Endodermal cell (in vitro differentiated cells): ENCODE data around the gene EIF5A. TPM values are rescaled to one million over a fixed set of nuclear protein-coding genes. Genes with fewer than 3 reads are reported as not detected.

ENCODE experiments used
- DNase-seq: peaks from one replicate; pipeline ENCODE4 v3.0.0-alpha.2; 2017
- H3K27ac ChIP-seq: 2 replicates; pipeline ENCODE4 v1.5.1; 2013; ENCODE audit warnings: mild to moderate bottlenecking, low read depth, low read length, moderate library complexity
- H3K27me3 ChIP-seq: 2 replicates; pipeline ENCODE4 v1.6.1; 2013; ENCODE audit warnings: mild to moderate bottlenecking, low read length, moderate library complexity; ENCODE audit not compliant: insufficient read depth, control insufficient read depth, poor library complexity, severe bottlenecking
- H3K36me3 ChIP-seq: 2 replicates; pipeline ENCODE4 v1.7.0; 2013; ENCODE audit warnings: mild to moderate bottlenecking, low read length, moderate library complexity; ENCODE audit not compliant: control insufficient read depth, insufficient read depth
- H3K4me1 ChIP-seq: one replicate; pipeline ENCODE4 v1.7.0; 2013; ENCODE audit warnings: low read length; ENCODE audit not compliant: control insufficient read depth, insufficient read depth
- H3K4me3 ChIP-seq: 2 replicates; pipeline ENCODE4 v1.5.1; 2013; ENCODE audit warnings: mild to moderate bottlenecking, low read length, moderate library complexity
- H3K9ac ChIP-seq: 2 replicates; pipeline ENCODE4 v1.6.1; 2013; ENCODE audit warnings: mild to moderate bottlenecking, low read length, moderate library complexity; ENCODE audit not compliant: poor library complexity, severe bottlenecking; ENCODE audit errors: extremely low read depth
- H3K9me3 ChIP-seq: 2 replicates; pipeline ENCODE4 v1.6.1; 2013; ENCODE audit warnings: mild to moderate bottlenecking, low read length, moderate library complexity; ENCODE audit not compliant: control insufficient read depth
- H3K27ac Mint-ChIP-seq: 2 replicates; pipeline ENCODE4 v1.8.0; 2020; ENCODE audit warnings: mixed read lengths
- H3K27me3 Mint-ChIP-seq: 2 replicates; pipeline ENCODE4 v1.8.0; 2021; ENCODE audit warnings: mild to moderate bottlenecking, mixed read lengths; ENCODE audit not compliant: insufficient read depth
- H3K36me3 Mint-ChIP-seq: 2 replicates; pipeline ENCODE4 v1.8.0; 2020; ENCODE audit warnings: low read depth, mixed read lengths
- H3K4me1 Mint-ChIP-seq: 2 replicates; pipeline ENCODE4 v1.8.0; 2020; ENCODE audit warnings: mixed read lengths
- H3K4me3 Mint-ChIP-seq: 2 replicates; pipeline ENCODE4 v1.8.0; 2020; ENCODE audit warnings: mild to moderate bottlenecking, moderate library complexity, mixed read lengths
- H3K9me3 Mint-ChIP-seq: 2 replicates; pipeline ENCODE4 v1.8.0; 2020; ENCODE audit warnings: mild to moderate bottlenecking, mixed read lengths
- WGBS, 2 experiments: methylation state at CpG; one replicate each; pipeline versions ENCODE4 v1.1.5 to v1.1.7; 2013; ENCODE audit warnings: missing lambda C conversion rate in 2 of 2, mixed read lengths in 1 of 2; ENCODE audit not compliant: insufficient coverage in 1 of 2, insufficient read length in 1 of 2; 5-methylcytosine and 5-hydroxymethylcytosine counted together
- total RNA-seq, 2 donors: library from RNA; stranded (reverse); fragmentation: NEBNext Ultra II Directional in 1 of 2; extraction: Animal tissue kit (Norgen Biotek cat#: 25700) in 1 of 2; gene quantifications; 2 replicates in 1 of 2; 3 replicates in 1 of 2; pipeline ENCODE4 v1.2.1, GENCODE V29; 2021
- TF ChIP-seq, protein P1 (sequence below): fragments of 200-600 bp; sonication (generic); conservative IDR thresholded peaks from 2 replicates; pipeline ENCODE4 v1.5.0; 2021; ENCODE audit warnings: antibody characterized with exemption, mild to moderate bottlenecking

EIF5A gene
- total RNA-seq, 2 donors from 2014 or later: 488 to 556 TPM

DNA sequence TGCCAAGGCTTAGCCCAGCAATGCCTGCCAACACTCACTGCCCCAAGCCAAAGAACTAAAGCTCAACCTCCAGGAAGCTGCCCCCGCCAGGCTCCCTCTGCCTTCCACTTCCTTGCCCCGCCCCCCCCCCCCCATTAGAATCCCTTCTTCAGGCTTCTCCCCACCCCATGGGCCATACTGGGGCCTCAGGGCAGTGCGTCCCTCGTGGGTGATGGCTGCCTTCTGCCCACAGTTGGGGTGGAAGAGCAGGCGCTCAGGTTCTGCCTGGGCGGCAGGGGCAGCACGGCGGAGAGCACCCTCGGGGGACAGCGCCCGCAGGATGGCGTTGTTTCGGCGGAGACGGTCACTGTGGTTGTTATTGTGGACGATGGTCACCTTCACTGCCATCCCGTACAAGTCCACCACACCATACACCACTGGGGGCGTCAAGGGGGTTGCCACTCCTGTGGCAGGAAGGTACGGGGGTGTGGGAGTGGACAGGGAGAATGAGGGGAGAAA, 17.7 kb downstream of the EIF5A start:
- TF ChIP-seq, protein P1, sequence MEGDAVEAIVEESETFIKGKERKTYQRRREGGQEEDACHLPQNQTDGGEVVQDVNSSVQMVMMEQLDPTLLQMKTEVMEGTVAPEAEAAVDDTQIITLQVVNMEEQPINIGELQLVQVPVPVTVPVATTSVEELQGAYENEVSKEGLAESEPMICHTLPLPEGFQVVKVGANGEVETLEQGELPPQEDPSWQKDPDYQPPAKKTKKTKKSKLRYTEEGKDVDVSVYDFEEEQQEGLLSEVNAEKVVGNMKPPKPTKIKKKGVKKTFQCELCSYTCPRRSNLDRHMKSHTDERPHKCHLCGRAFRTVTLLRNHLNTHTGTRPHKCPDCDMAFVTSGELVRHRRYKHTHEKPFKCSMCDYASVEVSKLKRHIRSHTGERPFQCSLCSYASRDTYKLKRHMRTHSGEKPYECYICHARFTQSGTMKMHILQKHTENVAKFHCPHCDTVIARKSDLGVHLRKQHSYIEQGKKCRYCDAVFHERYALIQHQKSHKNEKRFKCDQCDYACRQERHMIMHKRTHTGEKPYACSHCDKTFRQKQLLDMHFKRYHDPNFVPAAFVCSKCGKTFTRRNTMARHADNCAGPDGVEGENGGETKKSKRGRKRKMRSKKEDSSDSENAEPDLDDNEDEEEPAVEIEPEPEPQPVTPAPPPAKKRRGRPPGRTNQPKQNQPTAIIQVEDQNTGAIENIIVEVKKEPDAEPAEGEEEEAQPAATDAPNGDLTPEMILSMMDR: no peak
- no peaks in the 10 kb centered on the region for H3K27me3 Mint-ChIP-seq
- H3K36me3 ChIP-seq: peaks cover 48% of the 10 kb centered on the region
- H3K27ac Mint-ChIP-seq: no peak overlapping the region
- H3K4me1 Mint-ChIP-seq: peaks cover 10% of the 10 kb centered on the region
- no peak overlapping the region for H3K4me3 ChIP-seq
- H3K27ac ChIP-seq: no peak overlapping the region
- WGBS, 2 experiments: 97 to 100% methylated on average over 1 to 17 of the region's 19 CpGs
- H3K9me3 Mint-ChIP-seq: no peaks in the 10 kb centered on the region
- H3K9ac ChIP-seq: no peak overlapping the region
- H3K27me3 ChIP-seq: no peaks in the 10 kb centered on the region
- H3K9me3 ChIP-seq: no peaks in the 10 kb centered on the region
- no peaks in the 10 kb centered on the region for H3K4me1 ChIP-seq
- H3K36me3 Mint-ChIP-seq: peaks cover 44% of the 10 kb centered on the region
- H3K4me3 Mint-ChIP-seq: no peak overlapping the region
- DNase-seq: no peak

DNA sequence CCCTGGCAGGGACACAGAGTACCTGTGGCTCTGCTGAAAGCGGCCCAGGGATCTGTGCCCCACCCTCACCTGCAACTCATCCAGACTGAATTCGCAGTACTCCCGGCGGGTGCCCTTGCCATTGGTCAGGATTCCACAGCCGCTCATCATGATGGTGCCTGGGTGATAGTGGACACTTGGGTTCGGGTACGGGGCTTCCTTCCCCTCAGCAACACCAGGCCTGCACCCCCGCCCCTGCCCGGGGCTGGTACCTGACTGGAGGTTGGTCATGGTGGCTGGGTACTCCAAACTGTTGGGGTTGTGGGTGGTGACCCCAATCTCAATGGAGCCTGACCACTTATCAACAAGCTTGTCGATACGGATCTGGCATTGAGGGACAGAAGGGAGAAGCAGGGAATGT, 18.8 kb downstream of the EIF5A start:
- no peak overlapping the region for H3K27ac Mint-ChIP-seq
- no peak for DNase-seq
- H3K27me3 Mint-ChIP-seq: no peaks in the 10 kb centered on the region

DNA sequence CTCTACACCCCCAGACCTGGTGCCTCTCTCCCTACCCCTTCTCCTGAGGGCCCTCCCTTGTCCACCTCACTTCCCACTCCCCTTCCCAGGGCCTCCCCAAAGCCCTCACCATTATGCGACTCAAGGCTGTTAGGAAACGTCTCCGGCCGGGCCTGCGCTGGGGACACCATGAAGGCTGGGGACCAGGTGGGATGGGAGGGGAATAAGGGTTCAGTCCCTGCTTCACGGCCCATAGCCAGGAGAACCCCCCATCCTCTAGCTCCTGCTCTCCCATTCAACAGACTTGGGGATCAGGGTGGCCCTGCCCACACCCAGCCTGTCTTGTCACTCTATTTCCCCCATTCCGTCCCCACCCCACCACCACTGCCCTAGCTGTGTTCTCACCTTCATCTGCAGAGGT, 19.6 kb downstream of the EIF5A start:
- peaks cover 10% of the 10 kb centered on the region for H3K4me1 Mint-ChIP-seq
- no peak overlapping the region for H3K27ac Mint-ChIP-seq
- Histone ChIP-seq H3K36me3 (peaks cover 34% of the 10 kb centered on the region), H3K27ac (no peak overlapping the region), H3K9ac (no peak overlapping the region), H3K4me3 (no peak overlapping the region), H3K27me3 (no peaks in the 10 kb centered on the region), H3K4me1 (no peaks in the 10 kb centered on the region), H3K9me3 (no peaks in the 10 kb centered on the region)
- no peak overlapping the region for H3K4me3 Mint-ChIP-seq
- TF ChIP-seq, protein P1: no peak
- H3K9me3 Mint-ChIP-seq: no peaks in the 10 kb centered on the region
- no peaks in the 10 kb centered on the region for H3K27me3 Mint-ChIP-seq
- peaks cover 25% of the 10 kb centered on the region for H3K36me3 Mint-ChIP-seq
- WGBS, 2 experiments: 92% methylated on average over 7 of the region's 7 CpGs; no CpG with 5 or more reads in 1 of the 2 experiments
- no peak for DNase-seq

More for the DNA sequence above, 18.8 kb downstream of the EIF5A start:
- Mint-ChIP-seq H3K4me1 (peaks cover 10% of the 10 kb centered on the region), H3K36me3 (peaks cover 34% of the 10 kb centered on the region), H3K4me3 (no peak overlapping the region), H3K9me3 (no peaks in the 10 kb centered on the region)
- H3K9me3 ChIP-seq: no peaks in the 10 kb centered on the region
- no peaks in the 10 kb centered on the region for H3K4me1 ChIP-seq
- H3K9ac ChIP-seq: no peak overlapping the region
- no peaks in the 10 kb centered on the region for H3K27me3 ChIP-seq
- TF ChIP-seq, protein P1: no peak
- no peak overlapping the region for H3K4me3 ChIP-seq
- H3K27ac ChIP-seq: no peak overlapping the region
- 96 to 98% methylated on average over 7 to 11 of the region's 11 CpGs for WGBS, 2 experiments
- peaks cover 38% of the 10 kb centered on the region for H3K36me3 ChIP-seq
